SK-N-SH (cell line): ENCODE data around the gene PRR11. TPM values are rescaled to one million over a fixed set of nuclear protein-coding genes. Genes with fewer than 3 reads are reported as not detected.

ENCODE experiments used
- CTCF ChIA-PET: fragments of 300-600, 350-600 bp; formaldehyde crosslinking; extraction: SDS; loops from one replicate; lab custom pipeline; 2021; lab: Yijun Ruan, JAX
- POLR2A ChIA-PET: fragments of 350-600 bp; sonication (Branson Sonifier 250); formaldehyde crosslinking; extraction: SDS; loops from one replicate; lab custom pipeline; 2020; ENCODE audit warnings: antibody characterized with exemption, inconsistent platforms; lab: Yijun Ruan, JAX
- DNase-seq: peaks from one replicate; pipeline ENCODE4 v3.0.0; 2012
- H2AFZ ChIP-seq: fragments of 200-600 bp; sonication (generic); 2 replicates; pipeline ENCODE4 v1.8.1; 2016; ENCODE audit warnings: antibody characterized with exemption, mild to moderate bottlenecking, low read depth
- H3F3A ChIP-seq: fragments of 200-600 bp; sonication (generic); replicated peaks from 2 replicates; pipeline ENCODE3; 2016; ENCODE audit warnings: antibody characterized with exemption, mild to moderate bottlenecking; ENCODE audit not compliant: insufficient read depth
- H3K27ac ChIP-seq, 2 experiments: fragments of 200-500 bp in 1 of 2; fragments of 200-600 bp in 1 of 2; sonication (Bioruptor generic) in 1 of 2; sonication (generic), shearing (Covaris generic) in 1 of 2; 2 replicates each; pipeline versions ENCODE4 v1.5.1 to v1.6.1; 2014 to 2016; ENCODE audit warnings: low read depth in 2 of 2, inconsistent platforms in 1 of 2, low read length in 1 of 2, mild to moderate bottlenecking in 1 of 2, mixed read lengths in 1 of 2
- H3K27me3 ChIP-seq: fragments of 200-600 bp; sonication (generic), shearing (Covaris generic); 2 replicates; pipeline ENCODE4 v1.6.1; 2016; ENCODE audit warnings: mixed run types; ENCODE audit not compliant: insufficient read depth
- H3K36me3 ChIP-seq, 2 experiments: fragments of 200-500 bp in 1 of 2; fragments of 200-600 bp in 1 of 2; sonication (Bioruptor generic) in 1 of 2; sonication (generic) in 1 of 2; replicated peaks in 1 of 2; 2 replicates each; pipeline versions ENCODE3 to v1.5.1; 2014 to 2016; ENCODE audit warnings: low read length in 1 of 2, mild to moderate bottlenecking in 1 of 2; ENCODE audit not compliant: insufficient read depth in 2 of 2, control insufficient read depth in 1 of 2
- H3K4me1 ChIP-seq, 2 experiments: fragments of 200-500 bp in 1 of 2; fragments of 200-600 bp in 1 of 2; sonication (Bioruptor generic) in 1 of 2; sonication (generic), shearing (Covaris generic) in 1 of 2; 2 replicates each; pipeline versions ENCODE4 v1.5.1 to v1.6.1; 2014 to 2016; ENCODE audit warnings: low read depth in 1 of 2, low read length in 1 of 2, mixed run types in 1 of 2; ENCODE audit not compliant: insufficient read depth in 2 of 2, control insufficient read depth in 1 of 2
- H3K4me2 ChIP-seq: fragments of 200-600 bp; sonication (generic), shearing (Covaris generic); 2 replicates; pipeline ENCODE4 v1.6.1; 2017; ENCODE audit warnings: mixed run types
- H3K4me3 ChIP-seq, 2 experiments: fragments of 200-500 bp in 1 of 2; fragments of 200-600 bp in 1 of 2; sonication (Bioruptor generic) in 1 of 2; sonication (generic), shearing (Covaris generic) in 1 of 2; 2 replicates each; pipeline versions ENCODE4 v1.5.1 to v1.8.1; 2014 to 2016; ENCODE audit warnings: low read depth in 2 of 2, inconsistent platforms in 1 of 2, low read length in 1 of 2, mild to moderate bottlenecking in 1 of 2, mixed read lengths in 1 of 2, moderate library complexity in 1 of 2
- H3K79me2 ChIP-seq: fragments of 200-600 bp; sonication (generic); 2 replicates; pipeline ENCODE4 v1.8.1; 2017; ENCODE audit warnings: mild to moderate bottlenecking; ENCODE audit not compliant: insufficient read depth
- H3K9ac ChIP-seq: fragments of 200-600 bp; sonication (generic); 2 replicates; pipeline ENCODE4 v1.6.1; 2017; ENCODE audit warnings: mixed run types
- H3K9me2 ChIP-seq: fragments of 200-600 bp; sonication (generic); 2 replicates; pipeline ENCODE4 v1.6.1; 2017; ENCODE audit warnings: mixed run types
- H3K9me3 ChIP-seq: fragments of 200-600 bp; sonication (generic); 2 replicates; pipeline ENCODE4 v1.6.1; 2017; ENCODE audit warnings: mixed run types, mild to moderate bottlenecking, moderate library complexity
- H4K20me1 ChIP-seq: fragments of 200-600 bp; sonication (generic); 2 replicates; pipeline ENCODE4 v1.6.1; 2017; ENCODE audit warnings: mild to moderate bottlenecking, mixed run types; ENCODE audit not compliant: insufficient read depth
- CHD2 ChIP-seq: fragments of 150-350 bp; IDR thresholded peaks from 2 replicates; pipeline ENCODE4 v1.6.1; 2018; ENCODE audit warnings: low read length; ENCODE audit not compliant: partially characterized antibody
- CTCF ChIP-seq: fragments of 200-600 bp; sonication (generic); IDR thresholded peaks from 2 replicates; pipeline ENCODE4 v1.6.1; 2017; ENCODE audit warnings: antibody characterized with exemption, mild to moderate bottlenecking, moderate library complexity
- GATA2 ChIP-seq: sonication (generic); formaldehyde crosslinking; IDR thresholded peaks from 2 replicates; pipeline ENCODE4 v1.5.0; 2020; ENCODE audit warnings: mild to moderate bottlenecking, missing genetic modification reagents
- MXI1 ChIP-seq: IDR thresholded peaks from 2 replicates; pipeline ENCODE4 v1.6.1; 2012; ENCODE audit warnings: mild to moderate bottlenecking, low read depth, low read length, improper control_type of control experiment
- RAD21 ChIP-seq: IDR thresholded peaks from 2 replicates; pipeline ENCODE4 v1.6.1; 2012; ENCODE audit warnings: mild to moderate bottlenecking, low read length
- RCOR1 ChIP-seq: fragments of 150-350 bp; IDR thresholded peaks from 2 replicates; pipeline ENCODE4 v1.6.1; 2017; ENCODE audit warnings: antibody characterized with exemption, low read length
- REST ChIP-seq: IDR thresholded peaks from 2 replicates; pipeline ENCODE4 v1.6.1; 2012; ENCODE audit warnings: mild to moderate bottlenecking, low read depth, low read length, moderate library complexity
- SIN3A ChIP-seq: IDR thresholded peaks from 2 replicates; pipeline ENCODE4 v1.6.1; 2012; ENCODE audit warnings: low read depth, mild to moderate bottlenecking, low read length, moderate library complexity, borderline replicate concordance
- TEAD4 ChIP-seq: IDR thresholded peaks from 2 replicates; pipeline ENCODE4 v1.4.0; 2012; ENCODE audit warnings: mild to moderate bottlenecking, borderline replicate concordance; ENCODE audit not compliant: insufficient read depth
- USF1 ChIP-seq: IDR thresholded peaks from 2 replicates; pipeline ENCODE4 v1.4.0; 2012; ENCODE audit warnings: low read depth, borderline replicate concordance
- USF2 ChIP-seq: fragments of 150-350 bp; IDR thresholded peaks from 2 replicates; pipeline ENCODE4 v1.6.1; 2017; ENCODE audit warnings: antibody characterized with exemption, low read length, low read depth, borderline replicate concordance
- YY1 ChIP-seq: IDR thresholded peaks from 2 replicates; pipeline ENCODE4 v1.4.0; 2012; ENCODE audit warnings: low read depth, mild to moderate bottlenecking
- WGBS: methylation state at CpG from one replicate; pipeline ENCODE4 v1.1.6; 2017; ENCODE audit warnings: low lambda C conversion rate; 5-methylcytosine and 5-hydroxymethylcytosine counted together
- polyA plus RNA-seq, 3 experiments: library from polyadenylated mRNA; depleted of rRNA; stranded (reverse); fragments of >200 nt; gene quantifications; 2 replicates each; pipeline ENCODE4 v1.2.3, GENCODE V29; 2012

Gene PRR11
- polyA plus RNA-seq, 1 of the 3 experiments (the other 2 are of a cell fraction) = 25.8 TPM

GRCh38 chr17:59121901-59122480 is 33.6 kb upstream of the PRR11 start:
- POLR2A ChIA-PET = no interaction called here
- Histone ChIP-seq H3K9ac (no peak overlapping the region), H3F3A (peaks cover 9% of the 10 kb centered on the region), H3K79me2 (peaks cover 89% of the 10 kb centered on the region), H4K20me1 (no peaks in the 10 kb centered on the region), H3K27me3 (no peaks in the 10 kb centered on the region), H3K4me1 (no peaks in the 10 kb centered on the region), H3K9me3 (no peaks in the 10 kb centered on the region), H2AFZ (no peak overlapping the region), H3K4me3 (no peak overlapping the region), H3K9me2 (no peaks in the 10 kb centered on the region), H3K36me3 (peaks cover 8 to 27% of the 10 kb centered on the region in 2 experiments), H3K4me2 (no peak overlapping the region), H3K27ac (no peak overlapping the region)
- 98% methylated on average over 9 of the region's 9 CpGs for WGBS
- CTCF ChIA-PET = no interaction called here
- no peak for TF ChIP-seq USF2
- DNase-seq = no peak

- Histone ChIP-seq H2AFZ (no peak overlapping the region), H3K9ac (no peak overlapping the region), H3K79me2 (peaks cover 88% of the 10 kb centered on the region), H3K27ac (no peak overlapping the region), H3K27me3 (no peaks in the 10 kb centered on the region), H3K9me2 (no peaks in the 10 kb centered on the region), H3K4me1 (no peaks in the 10 kb centered on the region), H3F3A (peaks cover 13% of the 10 kb centered on the region), H3K36me3 (peaks cover 0 to 31% of the 10 kb centered on the region in 2 experiments), H4K20me1 (no peaks in the 10 kb centered on the region), H3K4me2 (no peak overlapping the region), H3K9me3 (no peaks in the 10 kb centered on the region), H3K4me3 (no peak overlapping the region)
- TF ChIP-seq YY1 = no peak
- no peak for TF ChIP-seq GATA2 (CRISPR knock-in tag)
- TF ChIP-seq TEAD4 = no peak
- TF ChIP-seq MXI1 = no peak
- no peak for TF ChIP-seq CTCF
- no peak for TF ChIP-seq RCOR1
- no peak for TF ChIP-seq CHD2
- TF ChIP-seq SIN3A = no peak
- no peak for TF ChIP-seq REST
- TF ChIP-seq RAD21 = no peak
- no peak for TF ChIP-seq USF1
- ChIA-PET CTCF (interaction anchor here (0.8 to 2.1 kb wide), 4 partner anchors 14 to 119 kb away, joined by 3 to 5 read pairs (median 4); no protein-coding TSS in a partner anchor), POLR2A (no interaction called here)
- DNase-seq = no peak
- WGBS = 96% methylated on average over 6 of the region's 6 CpGs
Measured at GRCh38 chr17:59124665-59125064, 30.9 kb upstream of the PRR11 start.
